ENCODE data around the gene ZNF879. TPM values are rescaled to one million over a fixed set of nuclear protein-coding genes. Genes with fewer than 3 reads are reported as not detected.

Gene ZNF879
- total RNA-seq, 4 donors from 2014 or later = 2.1 to 8.0 (median 4.6) TPM

DNA sequence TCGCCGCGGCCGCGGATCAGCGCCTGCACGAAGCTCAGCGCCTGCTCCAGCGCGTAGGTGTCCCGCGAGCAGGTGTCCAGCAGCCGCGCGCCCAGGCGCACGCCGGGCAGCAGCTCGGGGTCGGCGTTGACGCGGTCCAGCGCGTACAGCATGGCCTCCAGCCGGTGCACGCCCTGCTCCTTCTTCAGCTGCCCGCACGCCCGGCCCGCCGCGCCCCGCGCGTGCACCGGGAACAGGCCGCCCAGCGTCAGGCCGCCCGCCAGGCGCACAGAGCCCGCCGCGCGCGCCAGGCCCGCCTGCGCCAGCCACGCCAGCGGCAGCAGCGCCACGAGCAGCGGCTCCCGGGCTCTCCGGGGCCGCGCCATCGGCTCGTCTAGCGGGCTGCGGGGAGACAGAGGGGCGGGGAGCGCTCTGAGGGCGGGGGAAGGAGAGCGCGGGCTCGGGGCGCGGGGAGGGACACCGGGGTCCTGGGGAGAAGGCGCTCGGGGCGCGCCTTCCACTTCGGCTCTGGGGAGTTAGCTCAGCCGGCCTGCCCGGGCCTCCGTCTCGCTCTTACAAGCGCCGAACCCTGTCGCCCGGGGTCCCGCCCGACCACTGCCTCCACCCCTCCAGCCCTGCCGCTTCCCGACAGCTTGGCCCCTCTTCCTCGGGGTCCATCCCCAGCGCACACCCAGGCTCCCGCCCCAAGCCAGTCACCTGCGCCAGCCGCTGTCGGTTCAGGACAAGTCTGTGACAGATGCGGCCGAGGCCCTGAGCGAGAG, 28.8 kb upstream of the ZNF879 start, which contains the start of gene GRM6:
TSS of gene GRM6 (minus strand) at position 741 of the 761 bp plus-strand sequence. CDS start at position 365, 376 bp downstream.
- DNase-seq = no peak
- peaks cover 0 to 16% (median 7%) of the 10 kb centered on the region in 3 donors for H3K9me3 ChIP-seq
- TF ChIP-seq POLR2A (IDR thresholded peaks at IDR 0.05) = no peak
- TF ChIP-seq, protein P1, sequence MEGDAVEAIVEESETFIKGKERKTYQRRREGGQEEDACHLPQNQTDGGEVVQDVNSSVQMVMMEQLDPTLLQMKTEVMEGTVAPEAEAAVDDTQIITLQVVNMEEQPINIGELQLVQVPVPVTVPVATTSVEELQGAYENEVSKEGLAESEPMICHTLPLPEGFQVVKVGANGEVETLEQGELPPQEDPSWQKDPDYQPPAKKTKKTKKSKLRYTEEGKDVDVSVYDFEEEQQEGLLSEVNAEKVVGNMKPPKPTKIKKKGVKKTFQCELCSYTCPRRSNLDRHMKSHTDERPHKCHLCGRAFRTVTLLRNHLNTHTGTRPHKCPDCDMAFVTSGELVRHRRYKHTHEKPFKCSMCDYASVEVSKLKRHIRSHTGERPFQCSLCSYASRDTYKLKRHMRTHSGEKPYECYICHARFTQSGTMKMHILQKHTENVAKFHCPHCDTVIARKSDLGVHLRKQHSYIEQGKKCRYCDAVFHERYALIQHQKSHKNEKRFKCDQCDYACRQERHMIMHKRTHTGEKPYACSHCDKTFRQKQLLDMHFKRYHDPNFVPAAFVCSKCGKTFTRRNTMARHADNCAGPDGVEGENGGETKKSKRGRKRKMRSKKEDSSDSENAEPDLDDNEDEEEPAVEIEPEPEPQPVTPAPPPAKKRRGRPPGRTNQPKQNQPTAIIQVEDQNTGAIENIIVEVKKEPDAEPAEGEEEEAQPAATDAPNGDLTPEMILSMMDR (IDR thresholded peaks at IDR 0.05) = no peak

GRCh38 chr5:178995341-178995690, 28.3 kb upstream of the ZNF879 start:
- Histone ChIP-seq H3K4me3 (no peak overlapping the region), H3K27ac (no peak overlapping the region), H3K9me3 (peaks cover 0 to 11% (median 3%) of the 10 kb centered on the region in 3 donors), H3K4me1 (peaks cover 0 to 13% (median 9%) of the 10 kb centered on the region in 3 donors), H3K36me3 (no peaks in the 10 kb centered on the region), H3K27me3 (peaks cover 0 to 60% (median 3%) of the 10 kb centered on the region in 4 donors)
- intact Hi-C loops (cut with DNase I) = no loop called here
- DNase-seq = no peak
- 12 to 13% methylated on average over 6 of the region's 6 CpGs for WGBS, 2 donors
- TF ChIP-seq, protein P1 (IDR thresholded peaks at IDR 0.05) = no peak
- no peak for TF ChIP-seq POLR2A (IDR thresholded peaks at IDR 0.05)

More for the DNA sequence above, 28.8 kb upstream of the ZNF879 start, which contains the start of gene GRM6:
- Histone ChIP-seq H3K27me3 (peaks cover 0 to 60% (median 3%) of the 10 kb centered on the region in 4 donors), H3K4me3 (peak within 1 kb of the TSS in 1 of 4 donors; percentile 15), H3K36me3 (no peaks in the 10 kb centered on the region), H3K27ac (no peak within 1 kb of the TSS), H3K4me1 (peaks cover 0 to 13% (median 9%) of the 10 kb centered on the region in 3 donors)
- 4 to 8% methylated on average over 7 to 9 of the region's 97 CpGs for WGBS, 2 donors
- intact Hi-C loops (cut with DNase I) = no loop called here

- Histone ChIP-seq H3K27ac (no peak overlapping the region), H3K36me3 (no peaks in the 10 kb centered on the region), H3K4me1 (peaks cover 0 to 13% (median 9%) of the 10 kb centered on the region in 3 donors), H3K27me3 (peaks cover 0 to 64% (median 3%) of the 10 kb centered on the region in 4 donors), H3K9me3 (peaks cover 0 to 2% (median 0%) of the 10 kb centered on the region in 3 donors), H3K4me3 (no peak overlapping the region)
- intact Hi-C loops (cut with DNase I) = no loop called here
- 55 to 67% methylated on average over 9 to 10 of the region's 11 CpGs for WGBS, 2 donors
- TF ChIP-seq, protein P1 (IDR thresholded peaks at IDR 0.05) = no peak
- TF ChIP-seq POLR2A (IDR thresholded peaks at IDR 0.05) = no peak
- DNase-seq = no peak
Measured at GRCh38 chr5:178996156-178996555, 27.4 kb upstream of the ZNF879 start.

DNA sequence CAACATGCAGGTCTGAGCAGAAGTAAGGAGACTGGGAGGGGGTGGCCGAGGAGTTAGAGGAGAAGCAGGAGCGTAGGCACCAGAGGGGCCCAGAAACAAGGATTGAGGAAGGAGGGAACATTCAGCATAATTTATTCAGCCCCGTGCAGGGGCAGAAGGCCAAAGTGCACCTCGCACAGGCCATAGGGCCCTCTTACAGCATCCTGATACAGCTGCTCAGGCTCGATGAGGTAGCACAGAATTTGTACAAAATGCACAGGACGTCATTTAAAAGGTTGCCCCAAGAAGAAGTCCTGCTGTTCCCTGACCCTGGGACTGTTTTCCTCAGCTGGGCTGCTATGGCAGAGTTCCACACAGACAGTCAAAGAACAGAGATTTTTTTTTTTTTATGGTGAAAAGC, 26.4 kb upstream of the ZNF879 start:
- peaks cover 0 to 13% (median 9%) of the 10 kb centered on the region in 3 donors for H3K4me1 ChIP-seq
- no peaks in the 10 kb centered on the region for H3K36me3 ChIP-seq
- intact Hi-C loops (cut with DNase I) = no loop called here
- H3K9me3 ChIP-seq = no peaks in the 10 kb centered on the region
- DNase-seq = no peak
- WGBS, 2 donors = 60 to 64% methylated on average over 6 of the region's 6 CpGs
- peaks cover 0 to 55% (median 3%) of the 10 kb centered on the region in 4 donors for H3K27me3 ChIP-seq
- H3K4me3 ChIP-seq = no peak overlapping the region
- TF ChIP-seq, protein P1 (IDR thresholded peaks at IDR 0.05) = no peak
- no peak for TF ChIP-seq POLR2A (IDR thresholded peaks at IDR 0.05)
- H3K27ac ChIP-seq = no peak overlapping the region

DNA sequence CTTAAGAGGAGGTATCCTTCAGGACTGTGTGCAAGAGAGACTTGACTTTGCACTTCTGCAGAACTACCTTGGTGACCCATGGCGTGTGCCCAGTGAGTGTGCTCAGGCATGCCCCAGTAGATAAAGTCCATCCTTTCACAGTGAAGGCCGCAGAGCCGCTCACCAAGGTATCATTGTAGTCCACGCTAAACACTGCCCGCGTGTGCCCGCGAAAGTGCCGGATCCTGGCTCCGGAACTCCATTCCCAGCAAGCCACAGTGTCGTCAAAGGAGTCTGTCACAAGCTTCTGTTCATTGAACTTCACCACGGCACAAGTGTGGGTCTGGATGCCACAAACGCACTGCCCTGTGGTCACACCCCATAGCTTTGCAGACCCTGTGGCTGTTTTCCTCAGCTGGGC, 25.2 kb upstream of the ZNF879 start:
- no peaks in the 10 kb centered on the region for H3K9me3 ChIP-seq
- H3K27ac ChIP-seq = no peak overlapping the region
- H3K4me1 ChIP-seq = peaks cover 0 to 13% (median 9%) of the 10 kb centered on the region in 3 donors
- 95 to 97% methylated on average over 12 to 13 of the region's 13 CpGs for WGBS, 2 donors
- no peaks in the 10 kb centered on the region for H3K36me3 ChIP-seq
- DNase-seq = no peak
- TF ChIP-seq, protein P1 (IDR thresholded peaks at IDR 0.05) = no peak
- no peak for TF ChIP-seq POLR2A (IDR thresholded peaks at IDR 0.05)
- no peak overlapping the region for H3K4me3 ChIP-seq
- intact Hi-C loops (cut with DNase I) = no loop called here
- peaks cover 0 to 43% (median 3%) of the 10 kb centered on the region in 4 donors for H3K27me3 ChIP-seq

All from esophagus squamous epithelium (tissue), 5 donors.